Esophagus squamous epithelium (tissue), 4 donors: ENCODE measurements around the gene GBF1.

Source experiments
- POLR2A ChIP-seq, 4 donors: fragments of 450-650 bp; IDR thresholded peaks; one replicate each; pipeline ENCODE4 v1.6.1; 2017; ENCODE audit warnings: antibody characterized with exemption in 4 of 4, mild to moderate bottlenecking in 4 of 4, moderate library complexity in 3 of 4
- TF ChIP-seq, protein P1 (sequence below), 6 experiments: fragments of 450-650 bp in 4 of 6; fragments of 200-600 bp in 2 of 6; sonication (generic) in 2 of 6; IDR thresholded peaks; one replicate each; pipeline ENCODE4 v1.5.1; 2016 to 2019; ENCODE audit warnings: antibody characterized with exemption in 6 of 6, mild to moderate bottlenecking in 4 of 6, moderate library complexity in 4 of 6

DNA sequence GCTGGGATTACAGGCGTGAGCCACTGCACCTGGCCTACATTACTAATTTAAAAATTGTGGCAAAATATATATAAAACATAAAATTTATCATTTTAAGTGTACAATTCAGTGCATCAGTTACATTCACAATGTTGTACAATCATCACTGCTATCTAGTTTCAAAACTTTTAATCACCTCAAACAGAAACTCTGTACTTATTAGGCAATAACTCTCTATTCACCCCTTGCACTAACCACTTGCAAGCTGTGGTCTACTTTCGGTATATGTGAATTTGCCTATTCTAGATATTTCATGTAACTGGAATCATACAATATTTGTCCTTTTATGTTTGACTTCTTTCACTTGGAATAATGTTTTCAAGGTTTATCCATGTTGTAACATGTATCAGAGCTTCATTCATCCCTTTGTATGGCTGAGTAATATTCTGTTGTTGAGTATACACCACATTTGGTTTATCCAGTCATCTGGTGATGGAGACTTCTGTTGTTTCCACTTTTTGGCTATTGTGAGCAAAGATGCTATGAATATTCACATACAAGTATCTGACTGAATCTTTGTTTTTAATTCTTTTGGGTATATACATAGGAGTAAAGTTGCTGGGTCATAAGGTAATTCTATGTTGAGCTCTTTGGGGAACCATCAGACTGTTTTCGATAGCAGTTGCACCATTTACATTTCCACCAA lies 33.6 kb upstream of the GBF1 start:
- TF ChIP-seq, protein P1, sequence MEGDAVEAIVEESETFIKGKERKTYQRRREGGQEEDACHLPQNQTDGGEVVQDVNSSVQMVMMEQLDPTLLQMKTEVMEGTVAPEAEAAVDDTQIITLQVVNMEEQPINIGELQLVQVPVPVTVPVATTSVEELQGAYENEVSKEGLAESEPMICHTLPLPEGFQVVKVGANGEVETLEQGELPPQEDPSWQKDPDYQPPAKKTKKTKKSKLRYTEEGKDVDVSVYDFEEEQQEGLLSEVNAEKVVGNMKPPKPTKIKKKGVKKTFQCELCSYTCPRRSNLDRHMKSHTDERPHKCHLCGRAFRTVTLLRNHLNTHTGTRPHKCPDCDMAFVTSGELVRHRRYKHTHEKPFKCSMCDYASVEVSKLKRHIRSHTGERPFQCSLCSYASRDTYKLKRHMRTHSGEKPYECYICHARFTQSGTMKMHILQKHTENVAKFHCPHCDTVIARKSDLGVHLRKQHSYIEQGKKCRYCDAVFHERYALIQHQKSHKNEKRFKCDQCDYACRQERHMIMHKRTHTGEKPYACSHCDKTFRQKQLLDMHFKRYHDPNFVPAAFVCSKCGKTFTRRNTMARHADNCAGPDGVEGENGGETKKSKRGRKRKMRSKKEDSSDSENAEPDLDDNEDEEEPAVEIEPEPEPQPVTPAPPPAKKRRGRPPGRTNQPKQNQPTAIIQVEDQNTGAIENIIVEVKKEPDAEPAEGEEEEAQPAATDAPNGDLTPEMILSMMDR (IDR thresholded peaks at IDR 0.05) = no peak
- no peak for TF ChIP-seq POLR2A (IDR thresholded peaks at IDR 0.05)
